HK-2 (cell line): ENCODE measurements around the gene VPS26A.

Experiments
- DNase-seq: peaks from one replicate; pipeline ENCODE4 v3.0.0-alpha.2; 2018; ENCODE audit not compliant: unreplicated experiment

The VPS26A gene

GRCh38 chr10:69176823-69177222 lies 52.8 kb downstream of the VPS26A start:
- DNase-seq: no peak

GRCh38 chr10:69179089-69179742 lies 55.2 kb downstream of the VPS26A start:
- DNase-seq: peak; percentile 16

GRCh38 chr10:69179743-69180524 lies 56.0 kb downstream of the VPS26A start, which contains the start of gene SUPV3L1:
TSS of gene SUPV3L1 (plus strand) at chr10:69180234. CDS start at chr10:69180292, 58 bp downstream.
- DNase-seq: peak; percentile 91

GRCh38 chr10:69180525-69181204 lies 56.7 kb downstream of the VPS26A start:
- peak; percentile 22 for DNase-seq

GRCh38 chr10:69181433-69181832 lies 57.5 kb downstream of the VPS26A start:
- no peak for DNase-seq

- no peak for DNase-seq
Measured at GRCh38 chr10:69182005-69182404, 58.0 kb downstream of the VPS26A start.

- no peak for DNase-seq
Measured at GRCh38 chr10:69186524-69186923, 62.5 kb downstream of the VPS26A start.

GRCh38 chr10:69201045-69201444 lies 77.1 kb downstream of the VPS26A start:
- no peak for DNase-seq

GRCh38 chr10:69202332-69202731 lies 78.4 kb downstream of the VPS26A start:
- no peak for DNase-seq

- DNase-seq: no peak
Measured at GRCh38 chr10:69208761-69209160, 84.8 kb downstream of the VPS26A start.

GRCh38 chr10:69209787-69210484 lies 86.0 kb downstream of the VPS26A start:
- DNase-seq: no peak

- no peak for DNase-seq
Measured at GRCh38 chr10:69211104-69211503, 87.1 kb downstream of the VPS26A start.

- no peak for DNase-seq
Measured at GRCh38 chr10:69211524-69211923, 87.5 kb downstream of the VPS26A start.

GRCh38 chr10:69213591-69214311 lies 89.8 kb downstream of the VPS26A start:
- no peak for DNase-seq

GRCh38 chr10:69214666-69215131 lies 90.7 kb downstream of the VPS26A start:
- DNase-seq: no peak

- DNase-seq: no peak
Measured at GRCh38 chr10:69215405-69216171, 91.6 kb downstream of the VPS26A start.

GRCh38 chr10:69216577-69217118 lies 92.7 kb downstream of the VPS26A start:
- no peak for DNase-seq

GRCh38 chr10:69217119-69217754 lies 93.3 kb downstream of the VPS26A start:
- peak; percentile 44 for DNase-seq

GRCh38 chr10:69218831-69219230 lies 94.9 kb downstream of the VPS26A start:
- no peak for DNase-seq

- DNase-seq: peak; percentile 94
Measured at GRCh38 chr10:69220041-69220451, 96.1 kb downstream of the VPS26A start, which contains the start of gene HKDC1. TSS of gene HKDC1 (plus strand) at chr10:69220332. CDS start at chr10:69220436, 104 bp downstream.
